Measurements from ENCODE around the gene FAM53C.

The FAM53C gene

GRCh38 chr5:138344887-138345622 is 7.0 kb downstream of the FAM53C start:
- TF ChIP-seq POLR2AphosphoS5 (IDR thresholded peaks at IDR 0.05; ENCODE audit: low read depth, low read length), result no peak
- no peak for TF ChIP-seq REST (IDR thresholded peaks at IDR 0.05; ENCODE audit: insufficient read depth in 1 of 2, low read depth in 2 of 2, low read length in 2 of 2)
- TF ChIP-seq FOXP2 (optimal IDR thresholded peaks at IDR 0.05; ENCODE audit: borderline replicate concordance, extremely low read depth, extremely low read length, insufficient read depth), result no peak
- TF ChIP-seq SIN3A (IDR thresholded peaks at IDR 0.05; ENCODE audit: borderline replicate concordance, insufficient read depth, low read length), result no peak
- no peak for TF ChIP-seq TAF1 (IDR thresholded peaks at IDR 0.05; ENCODE audit: borderline replicate concordance, insufficient read depth, low read length)

- TF ChIP-seq POLR2AphosphoS5 (IDR thresholded peaks at IDR 0.05; ENCODE audit: low read depth, low read length) (no peak), TAF1 (IDR thresholded peaks at IDR 0.05; ENCODE audit: borderline replicate concordance, insufficient read depth, low read length) (no peak), REST (IDR thresholded peaks at IDR 0.05; ENCODE audit: insufficient read depth in 1 of 2, low read depth in 2 of 2, low read length in 2 of 2) (no peak), FOXP2 (optimal IDR thresholded peaks at IDR 0.05; ENCODE audit: borderline replicate concordance, extremely low read depth, extremely low read length, insufficient read depth) (no peak), SIN3A (IDR thresholded peaks at IDR 0.05; ENCODE audit: borderline replicate concordance, insufficient read depth, low read length) (no peak)
Measured at GRCh38 chr5:138346889-138347288, 8.8 kb downstream of the FAM53C start.

GRCh38 chr5:138349852-138350562 is 11.9 kb downstream of the FAM53C start:
- TF ChIP-seq FOXP2 (optimal IDR thresholded peaks at IDR 0.05; ENCODE audit: borderline replicate concordance, extremely low read depth, extremely low read length, insufficient read depth), result no peak
- TF ChIP-seq REST (IDR thresholded peaks at IDR 0.05; ENCODE audit: insufficient read depth in 1 of 2, low read depth in 2 of 2, low read length in 2 of 2), result no peak
- TF ChIP-seq SIN3A (IDR thresholded peaks at IDR 0.05; ENCODE audit: borderline replicate concordance, insufficient read depth, low read length), result no peak
- TF ChIP-seq POLR2AphosphoS5 (IDR thresholded peaks at IDR 0.05; ENCODE audit: low read depth, low read length), result no peak
- no peak for TF ChIP-seq TAF1 (IDR thresholded peaks at IDR 0.05; ENCODE audit: borderline replicate concordance, insufficient read depth, low read length)

- TF ChIP-seq POLR2AphosphoS5 (IDR thresholded peaks at IDR 0.05; ENCODE audit: low read depth, low read length) (no peak), TAF1 (IDR thresholded peaks at IDR 0.05; ENCODE audit: borderline replicate concordance, insufficient read depth, low read length) (no peak), REST (IDR thresholded peaks at IDR 0.05; ENCODE audit: insufficient read depth in 1 of 2, low read depth in 2 of 2, low read length in 2 of 2) (no peak), SIN3A (IDR thresholded peaks at IDR 0.05; ENCODE audit: borderline replicate concordance, insufficient read depth, low read length) (no peak), FOXP2 (optimal IDR thresholded peaks at IDR 0.05; ENCODE audit: borderline replicate concordance, extremely low read depth, extremely low read length, insufficient read depth) (no peak)
Measured at GRCh38 chr5:138350563-138350890, 12.5 kb downstream of the FAM53C start.
